Measurements from ENCODE around the gene UBE2U. TPM values are rescaled to one million over a fixed set of nuclear protein-coding genes. Genes with fewer than 3 reads are reported as not detected.
A peak's percentile ranks its signal among the peaks of the same experiment; 100 is the strongest.

The UBE2U gene
- total and polyA plus RNA-seq, 9 donors = not detected

GRCh38 chr1:64163431-64163830, 40.0 kb upstream of the UBE2U start:
- Histone ChIP-seq H3K27ac (no peak overlapping the region), H3K4me3 (no peak overlapping the region), H3K27me3 (no peaks in the 10 kb centered on the region), H3K36me3 (no peaks in the 10 kb centered on the region), H3K4me1 (ENCODE audit: insufficient read depth) (no peaks in the 10 kb centered on the region), H3K9me3 (no peaks in the 10 kb centered on the region)
- 66 to 81% (median 69%) methylated on average over 4 of the region's 4 CpGs for WGBS, 3 donors
- intact Hi-C loops (cut with DNase I) = no loop called here
- DNase-seq = no peak
- no peak for TF ChIP-seq POLR2A (IDR thresholded peaks at IDR 0.05)
- TF ChIP-seq EP300 (IDR thresholded peaks at IDR 0.05) = no peak
- no peak for TF ChIP-seq CTCF (IDR thresholded peaks at IDR 0.05)

GRCh38 chr1:64163970-64164369, 39.5 kb upstream of the UBE2U start:
- no peak for DNase-seq
- Histone ChIP-seq H3K4me3 (no peak overlapping the region), H3K36me3 (no peaks in the 10 kb centered on the region), H3K27me3 (no peaks in the 10 kb centered on the region), H3K4me1 (ENCODE audit: insufficient read depth) (no peaks in the 10 kb centered on the region), H3K9me3 (no peaks in the 10 kb centered on the region), H3K27ac (no peak overlapping the region)
- 36 to 57% (median 47%) methylated on average over 1 of the region's 1 CpG for WGBS, 3 donors
- intact Hi-C loops (cut with DNase I) = no loop called here
- TF ChIP-seq EP300 (IDR thresholded peaks at IDR 0.05) = no peak
- TF ChIP-seq CTCF (IDR thresholded peaks at IDR 0.05) = peak in 1 of 3 donors; percentile 15
- TF ChIP-seq POLR2A (IDR thresholded peaks at IDR 0.05) = no peak

DNA sequence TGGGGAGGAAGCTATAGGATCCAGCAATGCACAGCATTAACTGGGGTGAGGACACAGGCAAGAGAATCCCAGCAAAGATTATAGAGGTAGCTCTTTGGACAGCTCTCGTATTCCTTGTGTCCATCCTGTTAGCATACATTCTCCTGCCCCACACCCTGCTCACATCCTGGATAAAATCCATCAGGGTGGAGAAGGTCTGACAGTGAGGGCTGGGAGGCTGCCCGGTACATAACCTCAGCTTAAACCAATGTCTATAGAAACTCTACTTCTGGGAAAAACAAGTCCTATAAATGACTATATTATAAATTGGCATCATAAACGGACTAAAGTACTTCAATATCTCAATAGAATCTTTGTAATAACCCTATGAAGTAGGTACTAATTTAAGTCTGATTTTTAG, 36.8 kb upstream of the UBE2U start:
- Histone ChIP-seq H3K27ac (no peak overlapping the region), H3K4me3 (no peak overlapping the region), H3K9me3 (no peaks in the 10 kb centered on the region), H3K36me3 (no peaks in the 10 kb centered on the region), H3K27me3 (no peaks in the 10 kb centered on the region), H3K4me1 (ENCODE audit: insufficient read depth) (no peaks in the 10 kb centered on the region)
- 85 to 93% (median 85%) methylated on average over 3 of the region's 3 CpGs for WGBS, 3 donors
- DNase-seq = no peak
- TF ChIP-seq CTCF (IDR thresholded peaks at IDR 0.05) = no peak
- TF ChIP-seq POLR2A (IDR thresholded peaks at IDR 0.05) = no peak
- TF ChIP-seq EP300 (IDR thresholded peaks at IDR 0.05) = no peak
- intact Hi-C loops (cut with DNase I) = no loop called here

DNA sequence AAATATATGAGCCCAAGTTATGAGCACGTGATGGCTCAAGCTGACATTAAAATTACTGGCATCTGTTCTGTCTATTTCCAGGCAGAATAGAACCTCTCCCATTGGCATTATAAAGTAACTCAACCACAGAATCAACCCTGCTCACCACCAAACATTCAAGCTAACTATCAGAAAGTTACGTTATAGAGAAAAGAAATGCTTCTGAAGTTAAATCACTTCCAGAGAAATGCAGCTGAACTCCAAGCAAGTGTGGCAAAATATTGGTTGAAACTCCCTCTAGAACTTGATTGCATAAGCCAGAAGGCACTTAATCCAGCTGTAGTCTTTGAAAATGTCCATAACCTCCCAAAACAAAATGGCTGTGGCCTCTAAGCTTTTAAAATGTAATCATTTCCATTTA, 36.2 kb upstream of the UBE2U start:
- Histone ChIP-seq H3K36me3 (no peaks in the 10 kb centered on the region), H3K27me3 (no peaks in the 10 kb centered on the region), H3K27ac (no peak overlapping the region), H3K9me3 (no peaks in the 10 kb centered on the region), H3K4me3 (no peak overlapping the region), H3K4me1 (ENCODE audit: insufficient read depth) (no peaks in the 10 kb centered on the region)
- DNase-seq = no peak
- intact Hi-C loops (cut with DNase I) = no loop called here
- TF ChIP-seq POLR2A (IDR thresholded peaks at IDR 0.05) (no peak), CTCF (IDR thresholded peaks at IDR 0.05) (no peak), EP300 (IDR thresholded peaks at IDR 0.05) (no peak)
- 41 to 93% (median 65%) methylated on average over 2 of the region's 2 CpGs for WGBS, 3 donors

GRCh38 chr1:64171246-64171645, 32.2 kb upstream of the UBE2U start:
- Histone ChIP-seq H3K4me1 (ENCODE audit: insufficient read depth) (peaks cover 5% of the 10 kb centered on the region), H3K27me3 (no peaks in the 10 kb centered on the region), H3K36me3 (no peaks in the 10 kb centered on the region), H3K27ac (no peak overlapping the region), H3K9me3 (no peaks in the 10 kb centered on the region), H3K4me3 (no peak overlapping the region)
- WGBS, 3 donors = 82 to 92% (median 88%) methylated on average over 1 of the region's 1 CpG
- DNase-seq = no peak
- intact Hi-C loops (cut with DNase I) = no loop called here
- no peak for TF ChIP-seq POLR2A (IDR thresholded peaks at IDR 0.05)
- TF ChIP-seq EP300 (IDR thresholded peaks at IDR 0.05) = no peak
- no peak for TF ChIP-seq CTCF (IDR thresholded peaks at IDR 0.05)

Data from ovary (tissue), 9 donors.